ENCODE measurements around the gene CCDC86.

Gene CCDC86

DNA sequence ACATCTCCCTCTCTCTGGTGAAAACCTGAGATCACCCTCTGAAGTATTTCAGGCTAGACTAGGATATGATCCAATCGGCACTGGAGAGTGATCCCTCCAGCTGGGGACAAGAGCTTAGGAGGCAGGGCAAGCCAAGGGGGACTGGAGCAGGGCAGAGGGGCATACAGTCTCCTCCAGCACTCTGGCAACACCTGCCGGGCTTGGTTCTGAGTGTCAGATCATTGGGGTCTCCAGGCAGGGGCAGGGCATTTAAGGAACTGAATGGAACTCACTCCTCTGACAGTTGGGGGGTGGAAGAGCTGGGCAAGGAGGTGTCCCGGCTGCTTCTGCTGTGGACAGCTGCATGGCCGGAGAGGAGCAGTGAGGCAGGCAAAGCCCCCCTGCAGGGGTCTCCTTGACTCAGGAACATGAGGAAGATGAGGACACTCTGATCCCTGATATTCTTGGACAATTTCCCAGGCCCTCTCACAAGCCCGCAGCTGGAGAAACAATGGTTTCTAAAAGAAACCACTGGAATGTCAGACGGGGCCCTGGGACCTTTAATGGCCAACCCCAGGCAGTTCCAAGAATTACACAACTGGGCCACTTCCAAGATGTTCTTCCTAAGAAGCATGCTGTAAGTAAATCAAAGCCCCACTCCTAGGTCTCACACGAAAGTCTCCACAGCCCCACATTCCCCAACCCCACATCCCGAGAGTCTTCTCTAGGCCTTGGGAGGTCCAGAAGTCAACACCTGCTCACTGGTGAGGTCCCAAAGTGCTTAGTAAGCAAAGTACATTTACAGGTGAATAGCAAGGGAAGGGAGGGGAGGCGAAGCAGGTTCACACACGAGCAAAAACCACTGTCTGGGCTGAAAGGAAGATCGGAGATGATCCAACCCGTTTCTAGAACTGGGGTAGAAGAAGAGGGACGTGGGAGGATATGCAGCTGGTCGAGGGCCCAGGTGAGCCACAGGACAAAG is 1.2 kb upstream of the CCDC86 start:
- peak; percentile 67 for DNase-seq (ENCODE audit: extremely low read depth, low read depth)

GRCh38 chr11:60842668-60843600 is 1.0 kb downstream of the CCDC86 start:
- DNase-seq (ENCODE audit: extremely low read depth, low read depth) = no peak
- TF ChIP-seq, protein P1, sequence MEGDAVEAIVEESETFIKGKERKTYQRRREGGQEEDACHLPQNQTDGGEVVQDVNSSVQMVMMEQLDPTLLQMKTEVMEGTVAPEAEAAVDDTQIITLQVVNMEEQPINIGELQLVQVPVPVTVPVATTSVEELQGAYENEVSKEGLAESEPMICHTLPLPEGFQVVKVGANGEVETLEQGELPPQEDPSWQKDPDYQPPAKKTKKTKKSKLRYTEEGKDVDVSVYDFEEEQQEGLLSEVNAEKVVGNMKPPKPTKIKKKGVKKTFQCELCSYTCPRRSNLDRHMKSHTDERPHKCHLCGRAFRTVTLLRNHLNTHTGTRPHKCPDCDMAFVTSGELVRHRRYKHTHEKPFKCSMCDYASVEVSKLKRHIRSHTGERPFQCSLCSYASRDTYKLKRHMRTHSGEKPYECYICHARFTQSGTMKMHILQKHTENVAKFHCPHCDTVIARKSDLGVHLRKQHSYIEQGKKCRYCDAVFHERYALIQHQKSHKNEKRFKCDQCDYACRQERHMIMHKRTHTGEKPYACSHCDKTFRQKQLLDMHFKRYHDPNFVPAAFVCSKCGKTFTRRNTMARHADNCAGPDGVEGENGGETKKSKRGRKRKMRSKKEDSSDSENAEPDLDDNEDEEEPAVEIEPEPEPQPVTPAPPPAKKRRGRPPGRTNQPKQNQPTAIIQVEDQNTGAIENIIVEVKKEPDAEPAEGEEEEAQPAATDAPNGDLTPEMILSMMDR (IDR thresholded peaks at IDR 0.05; ENCODE audit: low read depth, low read length) = no peak

More for the DNA sequence above, 1.2 kb upstream of the CCDC86 start:
- TF ChIP-seq, protein P1 (IDR thresholded peaks at IDR 0.05; ENCODE audit: low read depth, low read length) = no peak

DNA sequence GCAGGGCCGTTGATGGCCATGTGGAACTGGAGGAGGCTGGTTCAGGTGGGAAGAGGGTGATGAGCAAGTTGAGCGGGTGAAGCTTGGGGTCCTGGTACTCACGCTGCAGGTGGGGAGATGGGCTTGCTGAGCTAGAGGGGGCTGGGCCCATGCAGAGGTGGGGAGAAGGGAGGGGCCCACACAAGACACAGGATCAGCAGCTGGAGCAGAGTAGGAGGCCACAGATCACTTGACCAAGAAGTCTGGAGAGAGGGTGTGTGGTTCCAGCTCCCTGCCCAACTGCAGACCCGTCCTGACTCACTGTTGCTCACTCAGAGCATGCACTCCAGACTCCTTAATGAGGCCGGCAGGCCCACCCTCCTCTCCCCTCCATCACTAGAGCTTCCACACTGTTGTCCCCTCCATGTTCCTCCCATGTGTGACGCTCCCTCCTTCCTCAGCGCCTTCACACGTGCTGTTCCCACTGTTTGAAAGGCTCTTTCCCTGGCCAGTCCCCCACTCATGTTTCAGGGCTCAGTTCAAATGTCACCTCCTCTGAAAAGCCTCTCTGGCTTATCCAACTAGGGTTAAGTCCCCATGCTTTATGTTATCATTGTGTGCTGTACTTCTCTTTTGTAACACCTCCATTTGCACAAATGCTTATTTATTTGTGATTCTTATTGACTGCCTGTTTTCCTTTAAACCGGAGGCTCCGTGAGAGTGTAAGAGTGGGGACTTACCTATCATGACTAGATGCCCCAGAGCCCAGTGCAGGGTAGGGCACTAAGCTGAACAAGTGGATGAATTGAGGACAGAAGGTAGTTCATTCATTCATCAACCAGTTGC is 2.3 kb downstream of the CCDC86 start:
- TF ChIP-seq, protein P1 (IDR thresholded peaks at IDR 0.05; ENCODE audit: low read depth, low read length) = no peak

DNA sequence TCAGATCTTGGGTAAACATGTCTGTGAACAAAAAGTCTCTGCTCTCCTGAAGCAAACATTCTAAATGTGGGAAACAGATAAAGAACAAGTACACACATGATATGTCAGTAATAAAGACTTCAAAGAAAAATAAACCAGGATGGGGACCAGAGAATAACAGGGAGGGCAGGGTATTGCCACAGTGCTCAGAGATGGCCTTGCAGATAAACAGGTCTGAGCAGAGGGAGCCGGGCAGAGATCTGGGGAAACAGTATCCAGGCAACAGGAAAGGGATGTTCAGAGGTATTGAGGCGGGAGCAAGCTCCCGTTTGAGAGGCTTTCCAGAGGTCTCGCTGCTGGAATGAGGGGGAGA is 2.9 kb downstream of the CCDC86 start:
- no peak for DNase-seq (ENCODE audit: extremely low read depth, low read depth)
- TF ChIP-seq, protein P1 (IDR thresholded peaks at IDR 0.05; ENCODE audit: low read depth, low read length) = no peak

More for the DNA sequence above, 2.3 kb downstream of the CCDC86 start:
- DNase-seq (ENCODE audit: extremely low read depth, low read depth) = no peak

- DNase-seq (ENCODE audit: extremely low read depth, low read depth) = no peak
These were observed 3.4 kb downstream of the CCDC86 start for GRCh38 chr11:60845338-60845737.

DNA sequence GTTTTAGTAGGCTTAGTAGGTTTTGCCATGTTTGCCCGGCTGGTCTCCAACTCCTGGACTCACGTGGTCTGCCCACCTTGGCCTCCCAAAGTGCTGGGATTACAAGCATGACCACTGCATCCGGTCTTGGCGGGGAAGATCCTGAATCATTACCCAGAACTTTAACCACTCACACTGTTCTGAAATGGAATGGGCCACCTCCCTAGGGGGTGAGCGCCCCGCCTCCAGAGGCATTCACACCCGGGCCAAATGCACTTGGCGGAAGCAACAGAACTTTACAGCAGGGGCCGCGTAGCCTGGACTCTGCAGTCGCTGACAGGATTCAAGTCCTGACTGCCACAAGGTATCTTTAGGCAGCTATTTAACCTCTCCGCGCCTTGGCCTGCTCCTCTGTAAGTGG is 5.4 kb downstream of the CCDC86 start:
- TF ChIP-seq, protein P1 (IDR thresholded peaks at IDR 0.05; ENCODE audit: low read depth, low read length) = no peak
- no peak for DNase-seq (ENCODE audit: extremely low read depth, low read depth)

More at GRCh38 chr11:60845338-60845737, 3.4 kb downstream of the CCDC86 start:
- TF ChIP-seq, protein P1 (IDR thresholded peaks at IDR 0.05; ENCODE audit: low read depth, low read length) = no peak
